ENCODE data around the gene WRNIP1.
"Not testable (repeated sequence)": the region's sequence is repeated elsewhere in the genome, so short reads cannot be mapped to it uniquely, and the experiment has no call there.

- not testable (repeated sequence) for TF ChIP-seq ESRRG (CRISPR knock-in tag; IDR thresholded peaks at IDR 0.05); ZNF70 (CRISPR knock-in tag; IDR thresholded peaks at IDR 0.05); ZNF8 (CRISPR knock-in tag; IDR thresholded peaks at IDR 0.05); CSDC2 (CRISPR knock-in tag; IDR thresholded peaks at IDR 0.05); ZFP3 (CRISPR knock-in tag; IDR thresholded peaks at IDR 0.05); CREB5 (CRISPR knock-in tag; IDR thresholded peaks at IDR 0.05; ENCODE audit: low read depth); PATZ1 (CRISPR knock-in tag; IDR thresholded peaks at IDR 0.05; ENCODE audit: borderline replicate concordance); ZC3H10 (CRISPR knock-in tag; IDR thresholded peaks at IDR 0.05); SNAI2 (CRISPR knock-in tag; IDR thresholded peaks at IDR 0.05); PPARA (CRISPR knock-in tag; IDR thresholded peaks at IDR 0.05; ENCODE audit: borderline replicate concordance); ISL1 (CRISPR knock-in tag; IDR thresholded peaks at IDR 0.05)
- TF ChIP-seq, protein P1, sequence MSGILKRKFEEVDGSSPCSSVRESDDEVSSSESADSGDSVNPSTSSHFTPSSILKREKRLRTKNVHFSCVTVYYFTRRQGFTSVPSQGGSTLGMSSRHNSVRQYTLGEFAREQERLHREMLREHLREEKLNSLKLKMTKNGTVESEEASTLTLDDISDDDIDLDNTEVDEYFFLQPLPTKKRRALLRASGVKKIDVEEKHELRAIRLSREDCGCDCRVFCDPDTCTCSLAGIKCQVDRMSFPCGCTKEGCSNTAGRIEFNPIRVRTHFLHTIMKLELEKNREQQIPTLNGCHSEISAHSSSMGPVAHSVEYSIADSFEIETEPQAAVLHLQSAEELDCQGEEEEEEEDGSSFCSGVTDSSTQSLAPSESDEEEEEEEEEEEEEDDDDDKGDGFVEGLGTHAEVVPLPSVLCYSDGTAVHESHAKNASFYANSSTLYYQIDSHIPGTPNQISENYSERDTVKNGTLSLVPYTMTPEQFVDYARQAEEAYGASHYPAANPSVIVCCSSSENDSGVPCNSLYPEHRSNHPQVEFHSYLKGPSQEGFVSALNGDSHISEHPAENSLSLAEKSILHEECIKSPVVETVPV (CRISPR knock-in tag; IDR thresholded peaks at IDR 0.05): not testable (repeated sequence)
These were observed 2.3 kb upstream of the WRNIP1 start for GRCh38 chr6:2762868-2763267.
